Esophagus squamous epithelium (tissue), 4 donors: Measurements from ENCODE around the gene OR52J3.

ENCODE experiments used
- CTCF ChIP-seq, 6 experiments: fragments of 450-650 bp in 4 of 6; fragments of 200-600 bp in 2 of 6; sonication (generic) in 2 of 6; IDR thresholded peaks; one replicate each; pipeline ENCODE4 v1.5.1; 2016 to 2019; ENCODE audit warnings: antibody characterized with exemption in 6 of 6, mild to moderate bottlenecking in 4 of 6, moderate library complexity in 4 of 6
- POLR2A ChIP-seq, 4 donors: fragments of 450-650 bp; IDR thresholded peaks; one replicate each; pipeline ENCODE4 v1.6.1; 2017; ENCODE audit warnings: antibody characterized with exemption in 4 of 4, mild to moderate bottlenecking in 4 of 4, moderate library complexity in 3 of 4

- TF ChIP-seq CTCF (IDR thresholded peaks at IDR 0.05): no peak
- TF ChIP-seq POLR2A (IDR thresholded peaks at IDR 0.05): no peak
These were observed at the start of gene OR52J3 for GRCh38 chr11:5046226-5046625.
